ENCODE results near the gene FBXO48. TPM values are rescaled to one million over a fixed set of nuclear protein-coding genes. Genes with fewer than 3 reads are reported as not detected.

FBXO48 gene
- polyA plus RNA-seq, 1 donor: 2.5 TPM

DNA sequence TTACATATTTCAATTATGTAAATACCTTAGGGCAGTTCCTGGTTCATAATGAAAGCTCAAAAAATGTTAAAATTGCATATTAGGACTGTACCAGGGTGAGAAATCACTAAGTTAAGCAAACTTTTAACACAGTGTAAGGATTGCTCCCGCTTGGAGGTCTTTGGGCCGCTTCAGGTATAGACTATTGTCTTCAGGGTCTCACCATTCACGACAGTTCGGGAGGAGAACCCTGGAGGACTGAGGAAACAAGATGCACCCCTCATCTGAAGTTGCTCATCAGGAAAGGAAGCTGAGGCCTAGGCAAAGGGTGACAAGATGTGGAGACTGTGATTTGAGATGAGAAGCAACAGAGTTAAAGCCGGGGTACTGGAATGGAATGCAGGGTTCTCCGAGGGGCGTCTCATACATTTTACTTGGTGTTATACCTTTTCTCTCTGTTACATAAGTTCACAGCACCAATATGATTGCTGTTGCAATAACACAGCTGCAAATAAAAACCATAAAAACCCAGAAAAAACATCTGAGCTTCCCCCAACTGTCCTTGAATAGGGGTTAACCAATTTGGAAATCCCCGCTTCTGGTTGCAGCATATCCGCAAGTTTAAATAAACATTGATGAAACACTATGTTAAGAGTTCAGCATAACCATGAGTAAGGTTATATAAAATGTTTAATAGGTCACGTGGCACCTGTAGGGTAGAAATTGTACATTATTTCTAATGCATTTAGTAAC lies 40.1 kb downstream of the FBXO48 start:
- Histone ChIP-seq H3K4me1 (ENCODE audit: control insufficient read depth, insufficient read depth, low read length) (no peaks in the 10 kb centered on the region), H3K27me3 (ENCODE audit: control insufficient read depth, insufficient read depth, low read length) (no peaks in the 10 kb centered on the region), H3K4me3 (ENCODE audit: low read length) (no peak overlapping the region), H3K27ac (ENCODE audit: low read length) (no peak overlapping the region), H3K36me3 (ENCODE audit: control insufficient read depth, insufficient read depth, low read length) (no peaks in the 10 kb centered on the region), H3K9me3 (ENCODE audit: control insufficient read depth, low read depth, low read length) (no peaks in the 10 kb centered on the region)
- WGBS (ENCODE audit: insufficient coverage, low lambda C conversion rate): no CpG with 5 or more reads among the region's 10 CpGs
- no peak for DNase-seq

DNA sequence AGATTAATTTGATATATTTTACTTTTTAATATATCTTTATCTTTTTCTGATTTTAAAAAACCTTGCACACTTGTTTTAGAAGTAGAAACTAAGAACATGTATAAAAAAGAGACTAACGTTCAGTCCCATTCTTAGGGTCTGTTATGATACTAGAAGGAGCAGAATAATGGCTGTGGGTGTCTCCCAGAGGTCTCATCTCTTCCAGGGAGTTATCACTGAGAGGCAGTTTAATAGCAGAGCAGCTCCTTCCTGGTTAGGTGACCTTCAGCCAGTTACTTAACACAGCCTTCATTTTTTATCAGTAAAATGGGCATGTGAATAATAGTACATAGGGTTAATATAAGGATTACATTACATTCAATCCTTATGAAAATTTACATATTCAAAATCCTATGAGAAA lies 40.6 kb downstream of the FBXO48 start:
- Histone ChIP-seq H3K4me1 (ENCODE audit: control insufficient read depth, insufficient read depth, low read length) (no peaks in the 10 kb centered on the region), H3K36me3 (ENCODE audit: control insufficient read depth, insufficient read depth, low read length) (no peaks in the 10 kb centered on the region), H3K9me3 (ENCODE audit: control insufficient read depth, low read depth, low read length) (no peaks in the 10 kb centered on the region), H3K27ac (ENCODE audit: low read length) (no peak overlapping the region), H3K27me3 (ENCODE audit: control insufficient read depth, insufficient read depth, low read length) (no peaks in the 10 kb centered on the region), H3K4me3 (ENCODE audit: low read length) (no peak overlapping the region)
- DNase-seq: no peak
- 100% methylated on average over 1 of the region's 1 CpG for WGBS (ENCODE audit: insufficient coverage, low lambda C conversion rate)

DNA sequence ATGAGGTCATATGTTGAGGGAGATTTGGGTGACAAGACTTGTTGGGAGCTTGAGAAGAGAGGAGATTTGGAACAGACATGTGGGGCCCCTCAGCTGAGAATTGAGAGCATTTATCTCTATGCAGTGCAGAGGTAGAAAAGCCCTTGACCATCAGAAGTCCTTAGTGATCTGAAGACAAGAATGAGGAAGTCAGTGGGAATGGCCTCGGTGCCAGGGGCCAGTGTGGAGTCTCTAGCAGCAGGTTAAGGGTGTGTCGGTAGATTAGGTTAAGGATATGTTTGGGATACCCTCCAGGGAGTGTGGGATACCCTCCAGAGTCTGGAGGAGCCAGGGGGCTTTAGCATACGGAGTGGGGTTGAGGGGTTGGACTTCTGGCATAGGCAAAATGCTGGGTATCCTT lies 41.6 kb downstream of the FBXO48 start:
- Histone ChIP-seq H3K27me3 (ENCODE audit: control insufficient read depth, insufficient read depth, low read length) (no peaks in the 10 kb centered on the region), H3K9me3 (ENCODE audit: control insufficient read depth, low read depth, low read length) (no peaks in the 10 kb centered on the region), H3K4me1 (ENCODE audit: control insufficient read depth, insufficient read depth, low read length) (no peaks in the 10 kb centered on the region), H3K27ac (ENCODE audit: low read length) (no peak overlapping the region), H3K4me3 (ENCODE audit: low read length) (no peak overlapping the region), H3K36me3 (ENCODE audit: control insufficient read depth, insufficient read depth, low read length) (no peaks in the 10 kb centered on the region)
- no peak for DNase-seq
- no CpG with 5 or more reads among the region's 3 CpGs for whole genome bisulfite sequencing (ENCODE audit: insufficient coverage, low lambda C conversion rate)

DNA sequence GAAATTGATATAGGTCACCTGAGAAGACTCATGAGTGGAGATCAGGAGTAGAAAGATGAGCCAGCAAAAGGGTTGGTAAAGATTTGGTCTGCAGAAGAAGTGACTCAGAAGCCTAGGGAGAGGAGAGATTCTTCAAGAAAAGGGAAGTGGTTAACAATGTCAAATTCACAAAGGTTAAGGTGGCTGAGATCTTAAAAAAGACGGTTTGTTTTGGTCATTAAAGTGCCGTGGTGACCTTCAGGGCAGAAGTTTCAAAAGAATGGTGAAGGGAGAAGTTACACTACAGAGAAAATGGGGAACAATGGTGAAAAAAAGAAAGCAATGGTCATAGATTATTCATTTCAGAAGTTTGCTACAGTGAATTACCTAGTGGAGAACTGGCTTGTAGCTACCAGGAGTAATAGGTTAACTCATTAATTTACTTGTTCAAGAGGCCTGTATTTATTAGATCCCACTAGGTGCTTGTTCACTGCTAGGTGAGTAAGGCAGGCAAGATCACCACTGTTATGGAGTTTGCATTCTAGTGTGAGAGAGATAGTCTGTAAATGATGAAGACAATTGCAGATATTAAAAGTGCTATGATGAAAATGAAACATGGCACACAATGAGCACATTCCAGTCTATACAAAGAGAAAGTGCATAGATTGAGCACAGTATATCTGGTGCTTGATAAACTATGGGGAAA lies 43.0 kb downstream of the FBXO48 start:
- Histone ChIP-seq H3K27ac (ENCODE audit: low read length) (no peak overlapping the region), H3K27me3 (ENCODE audit: control insufficient read depth, insufficient read depth, low read length) (no peaks in the 10 kb centered on the region), H3K36me3 (ENCODE audit: control insufficient read depth, insufficient read depth, low read length) (no peaks in the 10 kb centered on the region), H3K4me1 (ENCODE audit: control insufficient read depth, insufficient read depth, low read length) (no peaks in the 10 kb centered on the region), H3K9me3 (ENCODE audit: control insufficient read depth, low read depth, low read length) (no peaks in the 10 kb centered on the region), H3K4me3 (ENCODE audit: low read length) (no peak overlapping the region)
- no peak for DNase-seq
- 71% methylated on average over 1 of the region's 2 CpGs for WGBS (ENCODE audit: insufficient coverage, low lambda C conversion rate)

DNA sequence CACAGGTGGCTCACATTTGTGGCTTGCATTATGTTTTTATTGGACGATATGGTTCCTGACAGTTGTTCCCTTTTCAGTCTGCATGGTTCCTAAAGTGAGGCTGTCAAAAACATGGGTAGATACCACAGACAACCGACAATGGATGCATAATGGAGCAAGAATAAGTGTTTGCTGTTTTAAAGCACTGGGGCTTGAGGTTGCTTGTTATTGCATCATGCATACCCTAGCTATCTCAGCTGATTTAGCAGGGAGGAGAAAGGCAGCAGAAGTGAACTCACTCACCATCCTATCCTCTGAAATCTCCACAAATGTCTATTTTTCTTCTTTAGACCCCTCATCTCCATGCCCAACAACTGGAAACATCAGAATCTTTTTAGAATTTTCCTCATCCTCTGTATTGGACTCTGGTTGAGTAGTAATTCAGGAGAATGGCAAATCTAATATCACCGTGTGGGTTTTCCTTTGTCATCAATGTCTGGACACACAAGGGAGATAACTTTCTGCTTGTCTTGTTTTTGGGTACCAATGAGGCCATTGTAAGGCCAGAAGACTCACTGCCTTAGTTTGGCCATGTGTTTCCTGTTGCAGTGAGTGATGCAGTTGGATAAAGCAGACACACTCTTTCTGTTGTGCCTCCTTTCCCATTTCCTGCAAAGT lies 46.7 kb downstream of the FBXO48 start:
- no peaks in the 10 kb centered on the region for H3K4me1 ChIP-seq (ENCODE audit: control insufficient read depth, insufficient read depth, low read length)
- 40% methylated on average over 1 of the region's 3 CpGs for WGBS (ENCODE audit: insufficient coverage, low lambda C conversion rate)

DNA sequence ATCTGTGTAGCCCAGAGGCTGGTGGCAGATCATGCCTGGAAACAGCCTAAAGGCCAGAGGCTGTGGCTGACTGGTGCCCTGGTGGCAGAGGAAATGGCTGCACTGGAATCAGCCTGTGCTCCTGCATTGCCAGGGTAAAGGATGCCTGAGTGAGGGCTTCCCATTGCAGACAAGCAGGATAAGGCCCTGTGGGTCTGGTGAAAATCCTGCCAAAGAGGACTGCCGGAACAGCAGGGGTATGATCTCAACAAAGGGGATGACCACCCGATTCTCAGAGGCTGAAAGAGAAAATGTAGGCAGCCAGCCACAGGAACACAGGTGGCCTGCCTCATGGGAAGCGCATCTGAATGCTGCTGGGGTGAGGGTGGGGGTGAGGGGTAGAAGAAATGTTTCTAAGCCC lies 48.2 kb downstream of the FBXO48 start:
- H3K27ac ChIP-seq (ENCODE audit: low read length): no peak overlapping the region
- no CpG with 5 or more reads among the region's 3 CpGs for WGBS (ENCODE audit: insufficient coverage, low lambda C conversion rate)

More for the DNA sequence above, 46.7 kb downstream of the FBXO48 start:
- Histone ChIP-seq H3K9me3 (ENCODE audit: control insufficient read depth, low read depth, low read length) (no peaks in the 10 kb centered on the region), H3K36me3 (ENCODE audit: control insufficient read depth, insufficient read depth, low read length) (no peaks in the 10 kb centered on the region), H3K4me3 (ENCODE audit: low read length) (no peak overlapping the region), H3K27me3 (ENCODE audit: control insufficient read depth, insufficient read depth, low read length) (no peaks in the 10 kb centered on the region), H3K27ac (ENCODE audit: low read length) (no peak overlapping the region)
- no peak for DNase-seq

DNA sequence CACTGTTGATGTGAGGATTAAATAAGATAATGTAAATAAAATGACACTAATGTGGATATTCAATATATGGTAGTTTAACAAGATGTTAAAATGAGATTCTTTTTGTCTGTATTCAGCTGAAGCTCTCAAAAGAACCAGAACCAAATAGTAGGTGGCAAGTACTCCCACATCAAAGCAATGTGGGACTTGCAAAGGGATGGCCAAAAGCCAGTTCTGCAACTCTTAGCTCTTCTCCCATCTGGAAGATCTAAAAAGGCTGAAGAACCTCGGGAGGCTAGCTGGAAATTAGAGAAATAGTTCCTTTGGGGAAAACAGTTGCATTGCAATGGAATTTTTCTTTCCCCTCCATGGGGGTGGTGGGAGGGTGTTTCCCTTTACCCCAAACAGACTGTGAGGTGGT lies 48.7 kb downstream of the FBXO48 start:
- no peak for DNase-seq
- H3K27me3 ChIP-seq (ENCODE audit: control insufficient read depth, insufficient read depth, low read length): no peaks in the 10 kb centered on the region
- H3K4me1 ChIP-seq (ENCODE audit: control insufficient read depth, insufficient read depth, low read length): no peaks in the 10 kb centered on the region
- H3K36me3 ChIP-seq (ENCODE audit: control insufficient read depth, insufficient read depth, low read length): no peaks in the 10 kb centered on the region
- no peaks in the 10 kb centered on the region for H3K9me3 ChIP-seq (ENCODE audit: control insufficient read depth, low read depth, low read length)
- H3K4me3 ChIP-seq (ENCODE audit: low read length): no peak overlapping the region
- WGBS (ENCODE audit: insufficient coverage, low lambda C conversion rate): no CpG with 5 or more reads among the region's 1 CpG
- H3K27ac ChIP-seq (ENCODE audit: low read length): no peak overlapping the region

More for the DNA sequence above, 48.2 kb downstream of the FBXO48 start:
- no peaks in the 10 kb centered on the region for H3K36me3 ChIP-seq (ENCODE audit: control insufficient read depth, insufficient read depth, low read length)
- no peaks in the 10 kb centered on the region for H3K27me3 ChIP-seq (ENCODE audit: control insufficient read depth, insufficient read depth, low read length)
- no peaks in the 10 kb centered on the region for H3K4me1 ChIP-seq (ENCODE audit: control insufficient read depth, insufficient read depth, low read length)
- no peak overlapping the region for H3K4me3 ChIP-seq (ENCODE audit: low read length)
- no peaks in the 10 kb centered on the region for H3K9me3 ChIP-seq (ENCODE audit: control insufficient read depth, low read depth, low read length)
- no peak for DNase-seq

DNA sequence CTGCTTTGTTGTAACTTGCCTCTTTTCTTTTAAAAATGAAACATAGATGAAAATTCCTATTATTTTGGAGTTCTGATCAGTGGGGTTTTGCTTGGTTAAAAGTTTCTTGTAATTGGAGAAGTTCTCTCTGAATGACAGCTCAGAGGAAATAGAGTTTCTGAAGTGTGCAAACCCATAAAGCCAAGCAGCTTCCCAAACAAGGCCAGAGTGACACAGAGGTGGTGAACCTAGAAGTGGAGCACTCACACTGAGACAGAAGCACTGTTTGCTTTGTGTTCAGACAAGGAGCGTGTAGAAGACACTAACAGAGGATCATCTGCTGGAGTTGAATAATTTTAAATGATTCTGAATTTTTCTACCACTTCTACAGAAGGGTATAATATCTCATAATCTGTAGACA lies 49.2 kb downstream of the FBXO48 start:
- H3K27ac ChIP-seq (ENCODE audit: low read length): no peak overlapping the region
- H3K27me3 ChIP-seq (ENCODE audit: control insufficient read depth, insufficient read depth, low read length): no peaks in the 10 kb centered on the region
- no CpG with 5 or more reads among the region's 1 CpG for WGBS (ENCODE audit: insufficient coverage, low lambda C conversion rate)
- H3K36me3 ChIP-seq (ENCODE audit: control insufficient read depth, insufficient read depth, low read length): no peaks in the 10 kb centered on the region
- no peaks in the 10 kb centered on the region for H3K4me1 ChIP-seq (ENCODE audit: control insufficient read depth, insufficient read depth, low read length)
- H3K9me3 ChIP-seq (ENCODE audit: control insufficient read depth, low read depth, low read length): no peaks in the 10 kb centered on the region
- DNase-seq: no peak
- no peak overlapping the region for H3K4me3 ChIP-seq (ENCODE audit: low read length)

DNA sequence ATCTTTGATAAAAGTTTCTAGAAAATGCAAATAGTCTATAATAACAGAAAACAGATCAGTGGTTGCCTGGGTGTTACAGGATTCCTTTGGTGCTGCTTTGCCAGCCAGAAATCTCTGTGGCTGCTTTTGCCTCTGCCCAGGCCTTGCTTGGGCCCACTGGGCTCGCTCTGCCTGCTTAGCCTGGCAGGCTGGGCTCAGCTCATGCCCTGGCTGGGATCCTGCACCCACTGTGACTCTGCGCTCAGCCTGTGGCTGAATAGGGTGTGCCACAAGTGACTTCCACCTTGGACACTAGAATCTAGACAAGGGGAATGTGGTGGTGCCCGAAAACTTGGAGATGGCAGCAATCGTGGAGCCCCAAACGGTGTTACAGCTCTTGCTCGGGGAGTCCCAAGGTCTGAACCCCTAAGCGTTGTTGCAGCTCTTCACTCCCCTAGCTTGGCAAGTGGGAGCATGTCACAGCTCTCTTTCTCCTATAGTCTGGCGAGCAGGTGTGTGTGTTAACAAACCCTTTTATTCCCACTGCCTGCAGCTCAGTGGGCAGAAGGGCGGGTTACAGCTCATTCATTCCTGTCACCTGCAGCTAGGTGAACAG lies 50.9 kb downstream of the FBXO48 start:
- Histone ChIP-seq H3K4me1 (ENCODE audit: control insufficient read depth, insufficient read depth, low read length) (no peaks in the 10 kb centered on the region), H3K27ac (ENCODE audit: low read length) (no peak overlapping the region), H3K27me3 (ENCODE audit: control insufficient read depth, insufficient read depth, low read length) (no peaks in the 10 kb centered on the region), H3K9me3 (ENCODE audit: control insufficient read depth, low read depth, low read length) (no peaks in the 10 kb centered on the region), H3K4me3 (ENCODE audit: low read length) (no peak overlapping the region), H3K36me3 (ENCODE audit: control insufficient read depth, insufficient read depth, low read length) (no peaks in the 10 kb centered on the region)
- no peak for DNase-seq
- WGBS (ENCODE audit: insufficient coverage, low lambda C conversion rate): no CpG with 5 or more reads among the region's 9 CpGs

DNA sequence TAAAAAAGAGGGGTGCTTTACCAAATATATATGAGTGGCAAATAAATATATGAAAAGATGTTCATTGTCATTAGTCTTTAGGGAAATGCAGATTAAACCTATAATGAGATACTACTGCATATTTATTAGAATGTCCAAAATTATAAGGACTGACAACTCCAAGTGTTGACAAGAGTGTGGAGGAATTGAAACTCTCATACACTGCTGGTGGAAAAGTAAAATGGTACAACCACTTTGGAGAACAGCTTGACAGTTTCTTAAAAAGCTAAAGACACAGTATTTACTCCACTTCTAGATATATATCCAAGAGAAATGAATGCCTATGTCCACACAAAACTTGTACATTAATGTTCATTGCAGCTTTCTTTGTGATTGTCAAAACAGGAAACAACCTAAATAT lies 51.6 kb downstream of the FBXO48 start:
- no peak overlapping the region for H3K4me3 ChIP-seq (ENCODE audit: low read length)
- no peak overlapping the region for H3K27ac ChIP-seq (ENCODE audit: low read length)
- no peaks in the 10 kb centered on the region for H3K9me3 ChIP-seq (ENCODE audit: control insufficient read depth, low read depth, low read length)
- no peaks in the 10 kb centered on the region for H3K36me3 ChIP-seq (ENCODE audit: control insufficient read depth, insufficient read depth, low read length)
- no peaks in the 10 kb centered on the region for H3K27me3 ChIP-seq (ENCODE audit: control insufficient read depth, insufficient read depth, low read length)
- no peaks in the 10 kb centered on the region for H3K4me1 ChIP-seq (ENCODE audit: control insufficient read depth, insufficient read depth, low read length)
- no peak for DNase-seq
